ENCODE results near the gene AURKB.
A peak's percentile ranks its signal among the peaks of the same experiment; 100 is the strongest.
"Not testable (repeated sequence)": the region's sequence is repeated elsewhere in the genome, so short reads cannot be mapped to it uniquely, and the experiment has no call there.

Gene AURKB

GRCh38 chr17:8187517-8188262, 22.7 kb downstream of the AURKB start:
- DNase-seq, result peak; percentile 100

GRCh38 chr17:8186787-8187516, 23.4 kb downstream of the AURKB start:
- DNase-seq, result peak; percentile 97

- DNase-seq, result no peak
Measured at GRCh38 chr17:8186446-8186786, 24.0 kb downstream of the AURKB start.

GRCh38 chr17:8185582-8186445, 24.6 kb downstream of the AURKB start:
- DNase-seq, result peak; percentile 70

GRCh38 chr17:8176998-8177731, 33.2 kb downstream of the AURKB start:
- no peak for DNase-seq

GRCh38 chr17:8176197-8176940, 34.0 kb downstream of the AURKB start, which contains the start of gene TMEM107:
Gene TMEM107, minus strand, starts transcription at chr17:8176380. Its CDS starts 94 bp downstream, at chr17:8176286.
- peak; percentile 82 for DNase-seq

GRCh38 chr17:8175795-8176196, 34.6 kb downstream of the AURKB start:
- no peak for DNase-seq

GRCh38 chr17:8173871-8174322, 36.5 kb downstream of the AURKB start:
- DNase-seq, result no peak

GRCh38 chr17:8173056-8173870, 37.1 kb downstream of the AURKB start:
- DNase-seq, result peak; percentile 99

- DNase-seq, result not testable (repeated sequence)
Measured at GRCh38 chr17:8170186-8170585, 40.2 kb downstream of the AURKB start.

- no peak for DNase-seq
Measured at GRCh38 chr17:8167526-8167925, 42.8 kb downstream of the AURKB start.

- DNase-seq, result no peak
Measured at GRCh38 chr17:8166731-8167130, 43.6 kb downstream of the AURKB start.

- no peak for DNase-seq
Measured at GRCh38 chr17:8164815-8165131, 45.6 kb downstream of the AURKB start.

- peak; percentile 49 for DNase-seq
Measured at GRCh38 chr17:8163978-8164814, 46.2 kb downstream of the AURKB start.

GRCh38 chr17:8162997-8163977, 47.1 kb downstream of the AURKB start:
- no peak for DNase-seq

- peak; percentile 72 for DNase-seq
Measured at GRCh38 chr17:8162233-8162996, 48.0 kb downstream of the AURKB start, which contains the start of gene VAMP2. Gene VAMP2, minus strand, starts transcription at chr17:8162948. Its CDS starts 69 bp downstream, at chr17:8162879.

GRCh38 chr17:8161289-8162232, 48.8 kb downstream of the AURKB start:
- DNase-seq, result no peak

All from fibroblast of skin of right quadriceps (primary cell).